Testis (tissue), 2 donors: Measurements from ENCODE around the gene CTNS.

Source experiments
- CTCF ChIP-seq, 3 experiments: fragments of 450-650 bp in 2 of 3; fragments of 200-600 bp in 1 of 3; sonication (generic) in 1 of 3; IDR thresholded peaks; one replicate each; pipeline ENCODE4 v1.5.1; 2016 to 2019; ENCODE audit warnings: antibody characterized with exemption in 3 of 3, mild to moderate bottlenecking in 2 of 3, moderate library complexity in 1 of 3
- POLR2A ChIP-seq: fragments of 450-650 bp; IDR thresholded peaks from one replicate; pipeline ENCODE4 v1.6.1; 2017; ENCODE audit warnings: antibody characterized with exemption, mild to moderate bottlenecking, moderate library complexity

GRCh38 chr17:3592216-3592860 is 44.2 kb upstream of the CTNS start:
- TF ChIP-seq CTCF (IDR thresholded peaks at IDR 0.05) = no peak
- no peak for TF ChIP-seq POLR2A
